Fibroblast of villous mesenchyme (primary cell): ENCODE results near the gene DSC3. TPM values are rescaled to one million over a fixed set of nuclear protein-coding genes. Genes with fewer than 3 reads are reported as not detected.
"Not testable (repeated sequence)": the region's sequence is repeated elsewhere in the genome, so short reads cannot be mapped to it uniquely, and the experiment has no call there.

Experiments used
- DNase-seq: peaks from one replicate; pipeline ENCODE4 v3.0.0-alpha.2; 2010; ENCODE audit warnings: low read depth
- H3K4me3 ChIP-seq: 2 replicates; pipeline ENCODE4 v1.5.1; 2011; ENCODE audit warnings: low read depth, mild to moderate bottlenecking, low read length
- CTCF ChIP-seq: IDR thresholded peaks from 2 replicates; pipeline ENCODE4 v1.5.1; 2012; ENCODE audit warnings: low read depth, mild to moderate bottlenecking, low read length; ENCODE audit not compliant: insufficient read depth
- total RNA-seq: library from RNA; depleted of rRNA; stranded (reverse); fragments of >200 nt; gene quantifications from 2 replicates; pipeline ENCODE4 v1.2.3, GENCODE V29; 2012

Gene DSC3
- total RNA-seq, 1 donor, result 0.43 TPM

- DNase-seq, result no peak
- no peak for TF ChIP-seq CTCF
- no peak overlapping the region for H3K4me3 ChIP-seq
Observed at GRCh38 chr18:31043709-31044108, 1.2 kb upstream of the DSC3 start.

GRCh38 chr18:31042084-31042405 is 497 bp downstream of the DSC3 start:
- DNase-seq, result no peak
- no peak for TF ChIP-seq CTCF
- no peak overlapping the region for H3K4me3 ChIP-seq

GRCh38 chr18:31041271-31042083 is 1.1 kb downstream of the DSC3 start:
- no peak overlapping the region for H3K4me3 ChIP-seq
- no peak for DNase-seq
- TF ChIP-seq CTCF, result no peak

GRCh38 chr18:31040686-31041270 is 1.8 kb downstream of the DSC3 start:
- TF ChIP-seq CTCF, result no peak
- no peak overlapping the region for H3K4me3 ChIP-seq
- DNase-seq, result no peak

- no peak overlapping the region for H3K4me3 ChIP-seq
- no peak for DNase-seq
- TF ChIP-seq CTCF, result no peak
Observed at GRCh38 chr18:31039426-31039825, 3.1 kb downstream of the DSC3 start.

GRCh38 chr18:31037686-31038085 is 4.9 kb downstream of the DSC3 start:
- not testable (repeated sequence) for H3K4me3 ChIP-seq, DNase-seq

- no peak overlapping the region for H3K4me3 ChIP-seq
- no peak for TF ChIP-seq CTCF
- no peak for DNase-seq
Observed at GRCh38 chr18:31034541-31034940, 8.0 kb downstream of the DSC3 start.
